ENCODE data around the gene ALDH18A1.

DNA sequence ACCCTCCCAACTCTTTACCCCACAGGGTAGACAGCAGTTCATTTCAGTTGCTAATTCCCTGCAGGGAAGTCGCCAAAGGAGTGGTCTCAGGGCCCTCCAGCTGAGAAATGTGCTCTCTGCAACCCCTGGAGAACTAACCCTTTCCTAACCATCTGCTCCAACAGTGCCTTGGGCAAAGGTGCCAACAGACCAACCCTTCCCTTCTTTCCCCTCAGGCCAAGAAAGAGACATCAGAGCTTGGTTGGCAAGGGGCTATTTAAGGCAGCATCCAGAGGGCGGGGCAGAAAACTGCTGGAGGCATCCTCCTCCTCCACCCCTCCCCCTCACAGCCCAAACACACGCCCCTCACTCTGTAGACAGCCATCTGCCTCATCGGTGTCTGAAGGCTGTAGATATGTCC is 97.0 kb downstream of the ALDH18A1 start:
- TF ChIP-seq EP300 (IDR thresholded peaks at IDR 0.05) (no peak), CTCF (IDR thresholded peaks at IDR 0.05) (no peak)

Data from ovary (tissue), 3 donors.